HG03521 (cell line): ENCODE measurements around the gene OR10A7.
"Not testable (repeated sequence)": the region's sequence is repeated elsewhere in the genome, so short reads cannot be mapped to it uniquely, and the experiment has no call there.

Source experiments
- ATAC-seq: cut with Tn5 transposase; IDR thresholded peaks from one replicate; pipeline ENCODE4 v1.9.1; 2021; ENCODE audit warnings: mild to moderate bottlenecking, moderate library complexity; ENCODE audit not compliant: unreplicated experiment

The OR10A7 gene, protein sequence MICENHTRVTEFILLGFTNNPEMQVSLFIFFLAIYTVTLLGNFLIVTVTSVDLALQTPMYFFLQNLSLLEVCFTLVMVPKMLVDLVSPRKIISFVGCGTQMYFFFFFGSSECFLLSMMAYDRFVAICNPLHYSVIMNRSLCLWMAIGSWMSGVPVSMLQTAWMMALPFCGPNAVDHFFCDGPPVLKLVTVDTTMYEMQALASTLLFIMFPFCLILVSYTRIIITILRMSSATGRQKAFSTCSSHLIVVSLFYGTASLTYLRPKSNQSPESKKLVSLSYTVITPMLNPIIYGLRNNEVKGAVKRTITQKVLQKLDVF

DNA sequence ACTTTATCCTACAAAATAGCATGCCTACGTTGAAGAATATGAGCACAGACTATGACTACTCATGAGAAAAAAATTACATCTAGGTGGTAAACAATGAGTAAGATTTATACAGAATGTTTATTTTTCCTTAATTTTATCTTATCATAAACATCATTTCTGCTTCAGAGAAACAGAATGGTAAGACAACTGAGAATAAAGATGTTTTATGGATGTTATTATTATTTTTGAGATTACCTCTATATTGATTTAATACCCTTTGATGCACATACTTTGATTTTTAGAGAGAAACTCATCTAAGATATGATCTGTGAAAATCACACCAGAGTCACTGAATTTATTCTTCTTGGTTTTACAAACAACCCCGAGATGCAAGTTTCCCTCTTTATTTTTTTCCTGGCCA is at the start of gene OR10A7:
TSS of gene OR10A7 (plus strand) at position 301 of the 400 bp plus-strand sequence. CDS start at position 301, 0 bp downstream.
- ATAC-seq = no peak

DNA sequence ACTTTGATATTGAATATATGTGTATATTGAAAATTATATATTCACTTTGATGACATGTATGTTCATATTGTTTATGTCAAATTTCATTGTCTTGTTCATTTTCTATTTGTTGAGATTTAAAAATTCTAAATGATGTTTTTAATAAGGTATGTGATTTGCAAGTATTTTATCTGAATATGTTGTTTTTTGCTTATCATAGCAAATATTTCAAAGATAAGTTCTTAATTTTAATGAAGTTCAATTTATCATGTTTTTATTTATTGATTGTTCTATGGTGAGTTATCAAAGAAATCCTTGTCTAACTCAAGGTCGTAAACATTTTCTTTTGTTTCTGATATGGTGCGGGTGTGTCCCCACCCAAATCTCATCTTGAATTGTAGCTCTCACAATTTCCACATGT is 49.4 kb upstream of the OR10A7 start:
- ATAC-seq = no peak

DNA sequence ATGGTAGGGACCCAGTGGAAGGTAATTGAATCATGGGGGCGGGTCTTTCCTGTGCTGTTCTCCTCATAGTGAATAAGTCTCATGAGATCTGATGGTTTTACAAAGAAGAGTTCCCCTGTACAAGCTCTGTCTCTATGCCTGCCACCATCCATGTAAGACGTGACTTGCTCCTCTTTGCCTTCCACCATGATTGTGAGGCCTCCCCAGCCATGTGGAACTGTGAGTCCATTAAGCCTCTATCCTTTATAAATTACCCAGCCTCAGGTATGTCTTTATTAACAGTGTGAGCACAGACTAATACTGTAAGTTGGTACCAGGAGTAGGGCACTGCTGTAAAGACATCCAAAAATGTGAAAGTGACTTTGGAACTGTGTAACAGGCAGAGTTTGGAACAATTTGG is 49.0 kb upstream of the OR10A7 start:
- ATAC-seq = not testable (repeated sequence)

DNA sequence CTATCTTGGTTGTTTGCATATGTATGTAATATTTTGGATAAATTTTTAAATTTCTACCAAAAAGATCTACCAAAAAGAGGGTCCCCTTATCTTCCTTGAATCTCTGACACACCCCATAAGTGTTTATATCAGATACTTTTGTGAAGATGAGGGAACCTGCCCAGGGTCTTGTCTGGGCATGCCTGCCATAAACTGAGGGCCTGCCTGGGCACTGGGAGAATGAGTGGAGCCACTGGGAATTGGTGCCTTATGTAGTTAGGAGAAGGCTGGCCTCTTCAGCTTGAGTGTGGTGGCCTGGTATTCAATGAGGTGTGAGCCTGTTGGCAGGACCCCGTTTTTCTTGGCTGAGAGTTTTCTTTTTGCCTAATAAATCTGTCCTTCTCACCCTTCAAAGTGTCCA is 48.1 kb upstream of the OR10A7 start:
- ATAC-seq = no peak

DNA sequence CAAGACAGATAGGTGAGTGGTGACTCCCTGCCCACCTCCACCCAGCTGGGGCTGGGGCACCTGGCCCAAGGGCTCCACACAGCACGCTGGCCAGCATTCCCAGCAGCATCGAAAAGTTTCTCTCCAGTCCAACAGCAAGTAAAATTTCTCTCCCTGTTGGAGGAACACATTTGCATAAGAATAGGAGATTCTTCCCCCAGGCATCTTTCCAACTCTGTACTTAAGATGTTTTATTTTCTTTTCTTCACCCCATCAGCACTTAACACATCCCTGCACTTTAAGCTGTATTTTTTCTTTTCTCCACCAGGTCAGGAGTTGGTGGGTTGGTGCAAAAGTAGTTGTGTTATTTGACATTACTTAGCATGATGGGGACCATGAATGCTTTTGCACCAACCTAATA is 47.4 kb upstream of the OR10A7 start:
- no peak for ATAC-seq

DNA sequence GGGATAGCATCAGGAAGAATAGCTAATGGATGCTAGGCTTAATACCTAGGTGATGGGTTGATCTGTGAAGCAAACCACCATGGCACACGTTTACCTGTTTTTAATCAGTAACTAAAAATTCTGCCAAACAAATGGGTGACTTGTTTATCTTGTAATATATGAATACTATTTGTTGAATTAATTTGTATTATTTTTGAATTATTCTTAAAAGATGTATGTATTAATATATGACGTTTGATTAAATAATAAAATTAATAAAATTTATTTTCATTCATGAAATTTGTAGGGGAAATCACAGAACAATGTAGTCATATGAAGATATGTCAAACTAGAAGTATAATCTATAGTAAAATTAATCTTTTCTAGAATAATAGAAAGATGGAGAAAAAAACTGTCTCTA is 32.3 kb upstream of the OR10A7 start:
- no peak for ATAC-seq

DNA sequence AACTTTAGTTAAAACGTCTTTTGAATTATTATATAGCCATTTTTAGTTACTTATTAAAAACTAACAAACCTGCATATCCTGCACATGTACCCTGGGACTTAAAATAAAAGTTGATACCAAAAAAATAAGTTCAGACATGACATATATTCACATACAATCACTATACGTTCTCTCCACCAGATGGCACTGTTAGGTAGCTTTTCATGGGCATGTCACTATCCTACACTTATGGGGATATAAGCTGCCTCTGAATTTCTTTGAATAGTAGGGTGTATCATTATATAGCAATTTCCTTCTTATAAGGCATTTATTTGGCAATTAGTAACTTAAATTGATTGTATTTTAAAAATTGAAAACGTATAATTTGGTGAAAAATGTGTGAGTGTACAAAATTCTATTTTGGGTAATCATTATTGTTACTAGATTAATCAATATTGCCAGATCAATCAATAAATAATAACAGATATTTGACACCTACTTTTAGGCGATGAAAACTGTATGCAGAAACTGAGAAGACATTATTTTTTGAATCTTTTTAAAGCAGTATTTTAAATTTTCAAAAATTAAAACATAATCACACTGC is 31.8 kb upstream of the OR10A7 start:
- ATAC-seq = peak; percentile 75

DNA sequence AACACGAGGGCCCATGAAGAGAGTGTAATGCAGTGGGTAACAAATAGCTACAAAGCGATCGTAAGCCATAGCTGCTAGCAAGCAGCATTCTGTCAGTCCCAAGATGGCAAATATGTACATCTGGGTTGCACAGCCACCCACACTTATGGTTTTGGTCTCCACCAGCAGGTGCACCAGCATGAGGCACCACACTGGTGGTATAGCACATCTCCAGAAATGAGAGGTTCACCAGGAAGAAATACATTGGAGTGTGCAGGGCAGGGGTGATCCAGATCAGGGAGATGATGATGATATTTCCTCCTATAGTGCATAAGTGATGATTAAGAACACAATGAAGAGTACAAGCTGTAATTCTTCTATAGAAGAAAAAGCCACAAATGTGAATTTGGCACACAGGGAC is 26.4 kb upstream of the OR10A7 start:
- ATAC-seq = no peak

DNA sequence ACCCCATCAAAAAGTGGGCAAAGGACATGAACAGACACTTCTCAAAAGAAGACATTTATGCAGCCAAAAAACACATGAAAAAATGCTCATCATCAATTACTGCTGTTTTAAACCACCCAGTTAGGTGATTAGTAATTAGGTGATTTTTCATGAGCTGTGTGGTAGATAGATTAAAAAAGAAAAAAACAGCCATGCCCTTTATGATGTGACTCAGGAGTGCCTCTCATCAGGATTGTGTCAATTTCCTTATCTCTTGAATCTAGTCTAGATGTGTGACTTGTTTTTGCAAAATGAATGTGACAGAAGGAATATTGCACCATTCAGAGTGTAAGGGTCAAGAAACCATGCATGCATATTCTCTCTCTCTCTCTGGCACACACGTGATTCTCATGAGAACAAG is 5.7 kb downstream of the OR10A7 start:
- no peak for ATAC-seq

DNA sequence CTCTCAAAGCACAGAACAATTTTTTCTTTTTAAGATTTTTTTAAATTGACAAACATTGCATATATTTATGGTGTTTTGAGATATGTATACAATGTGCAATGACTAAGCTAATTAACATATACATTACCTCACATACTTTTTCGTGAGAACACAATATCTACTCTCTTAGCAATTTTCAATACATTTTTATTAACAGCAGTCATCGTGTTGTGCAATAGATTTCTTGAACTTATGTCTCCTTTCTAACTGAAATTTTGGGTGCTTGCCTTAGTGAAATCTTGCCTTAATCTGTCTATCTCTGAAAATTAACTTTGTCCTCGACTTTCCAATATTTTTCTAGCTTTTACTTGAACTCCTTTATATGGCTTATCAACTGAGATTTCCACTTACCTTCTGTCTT is 6.8 kb downstream of the OR10A7 start:
- no peak for ATAC-seq

DNA sequence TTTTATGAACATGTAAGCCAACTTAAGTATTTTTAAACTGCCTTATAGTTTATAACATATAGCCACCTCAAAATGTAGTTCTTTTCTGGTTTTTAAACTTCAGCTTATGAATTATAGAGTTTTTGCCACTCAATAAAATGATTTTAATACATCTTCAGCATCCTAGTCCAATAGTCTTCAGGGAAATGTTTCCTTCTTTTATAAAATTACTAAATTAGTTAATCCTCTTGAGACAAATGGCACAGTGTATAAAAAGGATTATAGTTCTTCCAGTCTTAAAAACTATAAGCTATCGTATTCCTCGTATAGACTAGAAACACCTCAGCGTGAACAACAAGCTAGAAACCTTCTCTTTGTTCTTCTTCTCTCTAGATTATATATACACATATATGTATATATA is 23.5 kb downstream of the OR10A7 start, which contains the start of gene OR6C74:
TSS of gene OR6C74 (plus strand) at position 301 of the 400 bp plus-strand sequence. CDS start 2,679 bp downstream, outside the sequence.
- no peak for ATAC-seq

DNA sequence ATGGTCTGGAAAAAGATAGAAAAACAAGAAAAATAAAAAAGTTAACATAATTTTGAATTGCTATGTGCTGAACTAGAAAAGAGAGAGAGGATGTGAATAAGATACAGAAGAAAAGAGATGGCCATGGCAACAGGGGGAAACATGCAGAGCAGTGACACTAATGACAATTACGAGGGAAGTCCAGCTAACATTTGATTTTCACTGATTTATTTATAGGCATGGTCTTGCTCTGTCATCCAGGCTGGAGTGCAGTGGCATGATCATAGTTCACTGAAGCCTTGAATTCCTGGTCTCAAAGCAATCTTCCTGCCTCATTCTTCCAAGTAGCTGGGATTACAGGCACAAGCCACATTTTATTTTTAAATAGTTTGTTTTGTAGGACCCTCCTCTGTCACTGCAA is 25.3 kb downstream of the OR10A7 start:
- ATAC-seq = no peak

DNA sequence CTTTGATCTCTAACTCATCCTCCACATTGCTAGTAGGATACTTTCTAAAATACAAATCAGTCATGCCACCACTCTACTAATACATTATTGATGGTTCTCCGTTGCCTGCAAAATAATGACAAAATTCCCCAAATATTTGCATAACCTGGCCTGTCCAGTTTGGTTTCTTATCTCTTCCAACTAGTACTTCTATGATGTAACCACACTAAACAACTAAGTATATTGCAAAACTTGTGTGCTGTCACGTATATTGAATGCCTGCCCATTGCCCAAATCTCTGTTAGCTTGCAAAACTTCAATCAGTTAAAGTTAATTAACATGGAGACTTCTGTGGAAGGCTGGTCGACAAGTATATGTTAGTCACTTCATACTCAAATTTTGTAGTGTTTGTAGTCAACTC is 30.1 kb downstream of the OR10A7 start:
- no peak for ATAC-seq

DNA sequence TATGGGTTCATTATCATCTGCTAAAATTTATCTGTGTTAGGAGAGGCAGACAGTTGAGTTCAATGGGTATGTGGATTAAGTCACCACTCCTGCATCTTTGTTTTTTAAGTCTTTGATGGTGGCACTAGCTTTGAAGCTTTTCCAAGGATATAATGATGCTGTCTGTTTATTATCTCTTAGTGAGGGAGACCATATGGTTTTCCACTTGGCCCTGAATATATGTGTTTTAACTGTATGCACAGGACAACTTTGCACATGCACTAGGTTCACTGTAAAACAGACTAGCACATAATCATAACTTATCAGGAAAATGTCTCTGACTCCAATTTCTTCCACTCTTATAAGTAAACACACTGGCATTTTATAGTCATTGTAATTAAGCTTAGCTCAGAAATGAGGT is 32.5 kb downstream of the OR10A7 start:
- no peak for ATAC-seq

DNA sequence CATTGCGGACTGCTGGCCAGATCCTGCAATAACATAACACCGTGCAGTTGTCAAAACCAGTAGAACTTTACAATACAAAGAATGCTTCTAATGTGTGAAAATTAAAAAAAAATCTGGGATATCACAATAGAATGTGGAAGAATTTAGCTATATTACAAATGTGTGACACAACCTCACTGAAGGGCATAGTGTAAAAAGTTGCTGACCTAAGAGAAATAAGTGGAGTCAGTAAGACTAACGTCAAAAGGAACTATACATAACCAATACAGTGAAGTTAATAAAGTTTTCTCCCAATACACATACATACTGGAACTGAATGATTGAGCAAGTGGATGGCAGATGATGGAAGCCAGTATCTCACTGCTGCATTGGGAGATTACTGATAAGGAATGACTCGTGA is 36.0 kb downstream of the OR10A7 start:
- ATAC-seq = no peak

DNA sequence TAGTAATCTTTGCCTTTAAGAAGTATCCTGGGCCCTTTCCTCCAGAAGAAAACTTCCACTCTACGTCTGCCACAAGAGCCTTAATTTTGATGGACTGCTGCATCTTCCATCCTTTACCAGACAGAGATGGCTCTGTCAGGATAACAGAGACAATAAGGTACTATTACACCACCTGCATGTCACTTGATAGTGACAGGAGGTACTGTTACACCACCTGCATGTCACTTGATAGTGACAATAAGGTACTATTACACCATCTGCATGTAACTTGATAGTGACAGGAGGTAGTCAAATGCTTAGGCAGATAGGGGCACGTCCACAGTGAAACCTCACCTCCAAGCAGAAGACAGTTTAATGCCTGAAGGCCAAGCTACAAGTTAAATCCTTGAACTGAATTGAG is 37.5 kb downstream of the OR10A7 start:
- ATAC-seq = no peak
